ENCODE data around the gene DOLPP1.
"Not testable (repeated sequence)": the region's sequence is repeated elsewhere in the genome, so short reads cannot be mapped to it uniquely, and the experiment has no call there.

The DOLPP1 gene

DNA sequence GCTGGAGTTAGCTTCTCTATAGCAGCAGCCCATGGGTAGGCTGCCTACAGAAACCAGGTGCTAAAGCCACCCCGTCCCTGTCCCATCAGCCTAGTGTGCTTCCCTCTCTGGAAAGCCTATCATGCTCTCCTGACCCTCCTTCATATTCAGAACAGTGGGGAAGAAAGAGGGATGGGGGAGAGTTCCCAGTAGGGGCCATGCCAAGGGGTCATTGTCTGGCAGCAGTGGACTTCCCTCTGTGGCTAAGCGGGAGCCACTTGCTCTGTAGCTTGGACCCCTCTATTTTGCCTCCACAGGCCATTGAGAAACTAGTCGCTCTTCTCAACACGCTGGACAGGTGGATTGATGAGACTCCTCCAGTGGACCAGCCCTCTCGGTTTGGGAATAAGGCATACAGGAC, 47.8 kb downstream of the DOLPP1 start:
- Mint-ChIP-seq H3K27ac (no peak overlapping the region), H3K36me3 (ENCODE audit: low read depth) (peaks cover 25% of the 10 kb centered on the region), H3K4me3 (no peak overlapping the region), H3K9me3 (no peaks in the 10 kb centered on the region), H3K27me3 (ENCODE audit: low read depth) (no peaks in the 10 kb centered on the region), H3K4me1 (ENCODE audit: low read depth) (peaks cover 6% of the 10 kb centered on the region)

DNA sequence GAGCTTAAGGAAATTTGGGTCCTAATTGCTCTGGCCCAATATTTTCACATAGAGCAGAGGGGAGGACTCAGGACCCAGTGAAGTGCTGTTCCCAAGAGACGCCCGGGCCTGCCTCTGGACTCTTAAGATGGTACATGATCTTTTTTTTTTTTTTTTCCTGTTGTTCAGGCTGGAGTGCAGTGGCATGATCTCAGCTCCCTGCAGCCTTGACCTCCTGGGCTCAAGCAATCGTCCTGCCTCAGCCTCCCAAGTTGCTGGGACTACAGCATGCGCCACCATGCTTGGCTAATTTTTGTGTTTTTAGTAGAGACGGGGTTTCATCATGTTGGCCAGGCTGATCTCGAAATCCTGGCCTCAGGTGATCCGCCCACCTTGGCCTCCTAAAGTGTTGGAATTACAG, 49.4 kb downstream of the DOLPP1 start:
- H3K4me1 Mint-ChIP-seq (ENCODE audit: low read depth); H3K9me3 Mint-ChIP-seq; H3K27me3 Mint-ChIP-seq (ENCODE audit: low read depth); H3K4me3 Mint-ChIP-seq; H3K27ac Mint-ChIP-seq: not testable (repeated sequence)
- H3K36me3 Mint-ChIP-seq (ENCODE audit: low read depth), result peaks cover 28% of the 10 kb centered on the region

DNA sequence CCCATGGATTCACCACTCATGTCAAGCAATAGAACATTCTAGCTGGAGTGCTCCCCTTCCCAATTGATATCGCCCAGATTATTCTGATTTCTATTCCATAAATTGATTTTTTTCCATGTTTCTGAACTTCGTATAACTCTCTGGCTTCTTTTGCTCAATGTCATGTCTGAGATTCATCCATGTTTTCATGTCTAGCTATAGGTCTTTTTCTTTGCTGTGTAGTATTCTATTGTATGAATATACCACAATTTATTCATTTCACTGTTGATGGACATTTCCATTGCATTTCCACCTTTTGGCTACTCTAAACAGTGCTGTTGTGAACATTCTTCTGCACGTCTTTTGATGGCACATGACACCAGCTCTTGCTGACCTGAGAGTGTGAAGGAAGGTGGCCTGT, 49.9 kb downstream of the DOLPP1 start:
- H3K4me1 Mint-ChIP-seq (ENCODE audit: low read depth), result peaks cover 8% of the 10 kb centered on the region
- H3K27ac Mint-ChIP-seq, result no peak overlapping the region
- H3K36me3 Mint-ChIP-seq (ENCODE audit: low read depth), result peaks cover 28% of the 10 kb centered on the region
- H3K9me3 Mint-ChIP-seq, result no peaks in the 10 kb centered on the region
- H3K4me3 Mint-ChIP-seq, result no peak overlapping the region
- H3K27me3 Mint-ChIP-seq (ENCODE audit: low read depth), result no peaks in the 10 kb centered on the region

DNA sequence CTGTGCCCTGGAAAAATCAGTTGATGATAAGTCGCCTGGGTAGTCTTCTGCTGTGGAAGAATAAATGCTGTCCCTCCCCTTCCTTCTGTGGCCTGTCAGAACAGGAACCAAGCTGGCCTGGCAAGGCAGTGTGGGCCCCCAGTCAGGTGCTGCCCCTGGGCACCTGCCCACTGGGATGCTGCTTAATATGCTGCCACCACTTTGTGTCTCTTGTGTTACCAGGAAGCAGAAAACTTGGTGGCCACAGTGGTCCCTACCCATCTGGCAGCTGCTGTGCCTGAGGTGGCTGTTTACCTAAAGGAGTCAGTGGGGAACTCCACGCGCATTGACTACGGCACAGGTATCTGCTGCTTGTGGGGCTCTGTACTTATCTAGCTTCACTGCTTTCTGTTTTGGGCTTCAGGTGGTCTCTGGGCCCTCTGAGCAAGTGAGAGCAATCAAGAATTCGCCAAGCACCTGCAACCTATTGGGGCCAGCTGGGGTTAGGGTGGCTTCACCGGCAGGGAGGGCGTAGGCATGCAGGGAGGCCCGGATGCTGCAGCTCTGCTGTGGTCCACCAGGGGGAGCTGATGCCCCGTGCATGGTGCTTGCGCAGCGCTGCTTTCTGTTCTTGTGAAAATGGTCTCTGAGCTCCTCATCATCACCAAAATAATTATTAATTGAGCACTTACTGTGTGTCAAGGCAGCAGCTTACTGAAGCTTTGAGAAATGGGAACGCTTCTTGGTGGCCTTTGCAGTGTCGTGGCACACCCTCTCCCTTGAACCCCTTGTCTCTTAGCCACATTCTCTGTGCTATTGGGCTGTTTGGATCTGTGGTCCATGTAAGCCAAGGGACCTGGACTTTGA, 50.6 kb downstream of the DOLPP1 start:
- Mint-ChIP-seq H3K4me3 (no peak overlapping the region), H3K27ac (peak overlapping the region; percentile 15), H3K9me3 (no peaks in the 10 kb centered on the region), H3K4me1 (ENCODE audit: low read depth) (peaks cover 8% of the 10 kb centered on the region), H3K27me3 (ENCODE audit: low read depth) (no peaks in the 10 kb centered on the region), H3K36me3 (ENCODE audit: low read depth) (peaks cover 28% of the 10 kb centered on the region)

DNA sequence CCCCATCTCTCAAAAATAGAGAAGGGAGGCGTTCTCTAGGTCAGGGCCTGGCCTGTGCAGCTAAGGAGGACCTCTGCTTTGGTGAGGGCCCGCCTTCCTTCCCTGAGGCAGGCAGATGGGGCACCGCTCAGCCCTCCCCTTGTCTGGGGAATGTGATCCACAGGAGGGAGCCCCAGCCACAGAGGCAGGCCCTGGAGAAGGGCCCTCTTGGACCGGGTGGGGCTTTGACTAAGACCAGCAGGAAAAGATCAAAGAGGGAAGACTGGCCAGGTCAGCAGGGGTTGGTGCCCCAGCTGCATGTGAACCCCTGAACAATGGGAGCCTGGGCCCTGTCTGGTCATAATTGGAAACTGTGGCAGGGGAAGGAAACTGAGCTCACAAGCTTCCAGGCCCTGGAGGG, 52.2 kb downstream of the DOLPP1 start:
- H3K36me3 Mint-ChIP-seq (ENCODE audit: low read depth), result peaks cover 29% of the 10 kb centered on the region
- no peak overlapping the region for H3K4me3 Mint-ChIP-seq
- no peaks in the 10 kb centered on the region for H3K9me3 Mint-ChIP-seq
- no peak overlapping the region for H3K27ac Mint-ChIP-seq
- H3K4me1 Mint-ChIP-seq (ENCODE audit: low read depth), result peaks cover 8% of the 10 kb centered on the region
- H3K27me3 Mint-ChIP-seq (ENCODE audit: low read depth), result no peaks in the 10 kb centered on the region

DNA sequence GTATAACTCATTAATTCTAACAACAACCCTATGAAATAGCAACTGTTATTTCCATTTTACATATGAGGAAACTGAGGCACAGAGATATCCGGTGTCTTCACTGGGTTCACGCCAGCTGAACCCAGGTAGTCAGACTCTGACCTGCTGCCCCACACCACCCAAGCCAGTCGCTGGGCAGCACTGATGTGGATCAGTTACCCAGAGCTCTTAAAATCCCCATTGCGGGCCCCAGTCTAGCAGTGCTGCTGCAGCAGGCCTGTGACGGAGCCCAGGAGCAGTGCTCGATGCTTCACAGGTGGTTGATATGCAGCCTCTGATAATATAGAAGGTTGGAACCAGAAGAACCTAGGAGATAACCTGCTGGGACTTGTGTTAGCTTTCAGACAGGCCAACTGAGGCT, 54.6 kb downstream of the DOLPP1 start:
- Mint-ChIP-seq H3K4me1 (ENCODE audit: low read depth) (peaks cover 19% of the 10 kb centered on the region), H3K4me3 (no peak overlapping the region), H3K9me3 (no peaks in the 10 kb centered on the region), H3K27ac (no peak overlapping the region), H3K36me3 (ENCODE audit: low read depth) (peaks cover 28% of the 10 kb centered on the region), H3K27me3 (ENCODE audit: low read depth) (no peaks in the 10 kb centered on the region)

DNA sequence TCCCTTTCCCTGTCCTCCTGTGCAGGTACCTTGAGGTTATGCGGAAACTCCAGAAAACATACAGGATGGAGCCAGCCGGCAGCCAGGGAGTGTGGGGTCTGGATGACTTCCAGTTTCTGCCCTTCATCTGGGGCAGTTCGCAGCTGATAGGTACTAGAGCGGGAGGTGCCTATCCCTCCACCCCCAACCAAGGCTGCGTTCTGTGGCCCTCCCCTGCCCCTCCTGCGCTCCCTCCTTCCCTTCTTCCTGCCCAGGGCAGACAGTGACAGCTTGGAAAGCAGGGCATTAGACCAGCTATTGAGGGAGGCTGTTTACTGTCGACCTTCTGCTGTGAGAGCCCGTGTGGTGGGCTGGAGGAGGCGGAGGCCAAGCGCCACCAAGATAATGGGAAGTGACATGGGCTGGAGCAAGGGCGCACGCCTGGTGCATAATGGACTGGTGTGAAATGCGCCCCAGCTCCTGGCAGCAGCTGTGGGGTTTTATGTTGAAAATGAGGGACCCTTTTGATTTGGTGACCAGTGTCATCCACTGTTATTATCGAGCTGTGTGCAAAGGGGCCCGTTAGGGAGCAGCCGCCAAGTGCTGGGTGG, 55.6 kb downstream of the DOLPP1 start:
- Mint-ChIP-seq H3K9me3 (no peaks in the 10 kb centered on the region), H3K36me3 (ENCODE audit: low read depth) (peaks cover 18% of the 10 kb centered on the region), H3K4me3 (no peak overlapping the region), H3K27me3 (ENCODE audit: low read depth) (no peaks in the 10 kb centered on the region), H3K4me1 (ENCODE audit: low read depth) (peaks cover 26% of the 10 kb centered on the region), H3K27ac (no peak overlapping the region)

DNA sequence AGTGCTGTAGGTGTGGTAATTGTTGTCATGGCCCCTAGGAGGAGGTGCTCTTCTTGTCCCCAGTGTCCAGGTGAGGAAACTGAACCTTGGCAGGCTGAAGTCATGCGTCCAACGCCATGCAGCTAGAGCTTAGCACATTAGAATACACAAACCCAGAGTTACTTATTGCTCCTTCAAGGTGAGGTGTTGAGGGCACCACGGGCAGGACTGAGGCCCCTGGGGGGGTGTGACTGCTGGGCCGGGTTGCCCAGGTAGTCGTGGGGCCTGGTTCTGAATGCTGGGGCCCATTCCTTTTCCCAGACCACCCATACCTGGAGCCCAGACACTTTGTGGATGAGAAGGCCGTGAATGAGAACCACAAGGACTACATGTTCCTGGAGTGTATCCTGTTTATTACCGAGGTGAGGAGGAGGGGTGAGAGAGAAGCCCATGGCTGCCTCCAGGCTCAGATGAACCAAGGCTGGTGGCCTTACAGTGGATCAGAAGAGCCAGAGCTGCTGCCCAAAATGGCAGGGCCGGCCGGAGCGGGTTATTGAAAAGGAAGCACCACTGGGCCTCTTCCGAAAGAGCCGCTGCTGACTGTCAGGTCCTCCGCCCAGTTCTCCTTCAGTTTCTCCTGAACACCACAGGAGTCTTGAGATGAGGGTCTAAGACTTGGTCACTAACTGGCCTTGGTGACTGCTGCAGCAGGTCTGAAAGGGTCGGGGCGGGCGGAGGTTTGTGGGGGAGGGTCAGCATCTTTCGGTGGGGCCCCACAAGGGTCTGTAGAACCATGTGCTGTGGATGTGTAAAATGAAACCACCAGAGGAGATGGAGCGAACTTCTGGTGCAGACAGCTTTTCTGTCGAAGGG, 56.6 kb downstream of the DOLPP1 start:
- H3K36me3 Mint-ChIP-seq (ENCODE audit: low read depth), result peaks cover 15% of the 10 kb centered on the region
- peak overlapping the region; percentile 19 for H3K27ac Mint-ChIP-seq
- H3K4me3 Mint-ChIP-seq, result no peak overlapping the region
- H3K4me1 Mint-ChIP-seq (ENCODE audit: low read depth), result peaks cover 25% of the 10 kb centered on the region
- no peaks in the 10 kb centered on the region for H3K9me3 Mint-ChIP-seq
- no peaks in the 10 kb centered on the region for H3K27me3 Mint-ChIP-seq (ENCODE audit: low read depth)

DNA sequence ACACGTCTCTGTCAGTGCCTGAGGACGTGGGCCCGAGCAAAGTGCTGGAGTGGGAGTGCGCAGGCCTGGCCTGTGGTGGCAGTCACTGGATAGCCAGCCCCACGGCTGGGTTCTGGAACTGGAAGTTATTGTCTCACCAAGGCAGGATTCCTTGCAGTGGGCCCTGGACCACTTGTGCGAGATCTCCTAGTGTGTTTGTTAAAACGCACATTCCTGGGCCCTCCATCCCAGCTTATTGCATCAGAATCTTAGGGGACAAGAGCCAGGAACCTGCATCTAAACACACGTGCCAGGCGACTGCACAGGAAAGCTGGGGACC, 57.2 kb downstream of the DOLPP1 start:
- peaks cover 18% of the 10 kb centered on the region for H3K36me3 Mint-ChIP-seq (ENCODE audit: low read depth)

DNA sequence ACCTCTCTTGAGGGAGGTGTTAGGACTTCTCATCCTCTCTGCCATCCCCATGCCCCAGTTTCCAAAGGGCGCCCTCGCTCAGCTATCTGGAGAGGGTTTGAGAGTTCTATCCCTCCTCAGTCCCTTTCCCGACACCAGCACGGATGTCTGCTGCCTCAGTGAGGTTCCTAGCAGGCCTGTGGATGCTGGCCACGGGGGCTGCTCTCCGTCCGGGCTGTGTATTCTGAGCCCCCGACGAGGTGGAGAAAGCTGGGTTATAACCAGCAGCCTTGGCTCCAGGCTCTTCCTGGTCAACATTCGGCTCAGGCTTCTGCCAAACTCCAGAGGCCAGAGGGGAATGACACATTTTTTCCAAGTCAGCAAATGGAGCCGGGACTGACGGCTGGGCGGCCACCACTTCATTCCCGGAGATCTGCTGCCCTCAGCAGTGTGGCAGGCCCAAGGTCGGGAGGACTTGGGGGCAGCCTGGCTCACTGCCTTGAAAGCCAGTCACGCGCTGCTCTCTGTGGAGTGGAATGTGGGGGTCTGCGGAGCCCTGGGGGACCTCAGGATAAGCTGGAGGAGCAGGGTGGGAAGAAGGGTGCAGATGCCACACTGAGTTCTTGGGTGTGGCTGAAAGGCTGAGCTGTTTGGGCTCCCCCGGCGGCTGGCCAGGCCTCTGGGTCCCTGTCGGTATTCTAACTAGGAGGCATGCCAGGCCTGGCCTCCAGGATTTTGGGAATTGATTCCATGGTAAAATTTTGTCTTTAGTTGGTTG, 57.7 kb downstream of the DOLPP1 start:
- peaks cover 18% of the 10 kb centered on the region for H3K36me3 Mint-ChIP-seq (ENCODE audit: low read depth)
- H3K9me3 Mint-ChIP-seq, result no peaks in the 10 kb centered on the region
- peaks cover 32% of the 10 kb centered on the region for H3K4me1 Mint-ChIP-seq (ENCODE audit: low read depth)
- no peak overlapping the region for H3K4me3 Mint-ChIP-seq
- H3K27me3 Mint-ChIP-seq (ENCODE audit: low read depth), result no peaks in the 10 kb centered on the region
- H3K27ac Mint-ChIP-seq, result peak overlapping the region; percentile 90

More for the DNA sequence above, 57.2 kb downstream of the DOLPP1 start:
- no peak overlapping the region for H3K4me3 Mint-ChIP-seq
- H3K4me1 Mint-ChIP-seq (ENCODE audit: low read depth), result peaks cover 30% of the 10 kb centered on the region
- no peaks in the 10 kb centered on the region for H3K9me3 Mint-ChIP-seq
- H3K27me3 Mint-ChIP-seq (ENCODE audit: low read depth), result no peaks in the 10 kb centered on the region
- no peak overlapping the region for H3K27ac Mint-ChIP-seq

DNA sequence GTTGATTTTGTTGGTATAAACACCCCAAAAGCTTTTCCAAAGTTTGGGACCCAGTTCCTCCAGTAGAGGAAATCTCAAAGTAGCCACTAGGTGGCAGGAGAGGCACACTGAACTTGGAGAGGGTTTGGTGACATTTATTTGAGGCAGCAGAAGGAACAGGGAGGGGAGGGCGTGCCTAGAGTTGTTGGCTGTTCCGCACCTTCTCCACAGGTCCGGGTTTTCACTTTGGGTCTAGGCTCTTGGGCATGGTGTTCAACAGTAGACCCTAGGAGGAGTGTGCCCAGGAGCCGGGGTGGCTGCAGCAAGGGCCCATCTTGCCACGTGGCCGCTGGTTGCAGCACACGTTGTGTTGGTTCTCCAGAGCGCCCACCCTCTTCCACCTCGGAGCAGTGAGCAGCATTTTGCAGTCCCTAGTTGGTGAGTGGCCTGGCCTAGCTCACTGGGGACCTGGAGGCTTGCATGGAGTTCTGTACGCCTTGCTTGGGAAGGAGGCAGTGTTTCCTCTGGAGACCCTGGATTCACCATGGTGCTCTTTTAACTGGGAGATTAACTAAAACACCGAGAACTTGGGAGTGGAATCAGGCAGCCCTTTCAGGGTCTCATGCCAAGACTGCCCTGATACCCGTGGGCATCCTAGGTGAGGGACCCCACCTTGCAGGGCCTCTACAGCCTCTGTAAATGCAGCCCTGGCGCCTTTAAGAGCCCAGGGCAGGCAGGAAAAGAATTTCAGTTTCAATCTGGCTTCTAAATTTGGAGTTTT, 58.5 kb downstream of the DOLPP1 start:
- peak overlapping the region; percentile 90 for H3K27ac Mint-ChIP-seq
- peak overlapping the region; percentile 80 for H3K4me3 Mint-ChIP-seq
- H3K4me1 Mint-ChIP-seq (ENCODE audit: low read depth), result peaks cover 30% of the 10 kb centered on the region
- peaks cover 21% of the 10 kb centered on the region for H3K36me3 Mint-ChIP-seq (ENCODE audit: low read depth)
- H3K9me3 Mint-ChIP-seq, result no peaks in the 10 kb centered on the region
- H3K27me3 Mint-ChIP-seq (ENCODE audit: low read depth), result no peaks in the 10 kb centered on the region

DNA sequence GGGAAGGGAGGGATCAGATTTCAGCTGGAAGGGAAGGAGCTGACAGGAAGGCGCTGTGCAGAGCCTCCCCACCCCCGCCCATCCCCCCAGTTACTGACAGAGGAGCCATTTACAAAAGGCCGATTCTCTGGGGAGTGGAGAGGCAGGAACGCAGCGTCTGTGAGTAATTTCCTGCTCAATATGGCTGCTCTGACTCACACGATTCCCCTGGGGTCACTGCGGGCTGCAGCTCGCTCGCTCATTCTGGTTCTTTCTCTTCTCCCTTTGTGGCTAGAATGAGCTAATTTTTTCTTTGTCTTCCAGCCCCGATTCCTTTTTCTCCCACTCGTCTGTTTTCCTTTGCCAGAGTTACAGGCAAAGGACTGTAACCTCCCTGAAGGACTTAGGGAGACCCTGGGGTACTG, 59.1 kb downstream of the DOLPP1 start:
- Mint-ChIP-seq H3K9me3 (no peaks in the 10 kb centered on the region), H3K36me3 (ENCODE audit: low read depth) (peaks cover 17% of the 10 kb centered on the region)

More for the DNA sequence above, 59.1 kb downstream of the DOLPP1 start:
- Mint-ChIP-seq H3K27me3 (ENCODE audit: low read depth) (no peaks in the 10 kb centered on the region), H3K4me3 (peak overlapping the region; percentile 80), H3K27ac (peak overlapping the region; percentile 90), H3K4me1 (ENCODE audit: low read depth) (peaks cover 30% of the 10 kb centered on the region)

All from T-helper 1 cell treated with Interleukin-12 subunit alpha and Interleukin-12 subunit beta and Interleukin-4 antibody, amounts not matched to agents 30 μg/mL and 1 μg/mL, for 36 hours (primary cell).